GM12878 (cell line): ENCODE measurements around the gene MCEMP1. TPM values are rescaled to one million over a fixed set of nuclear protein-coding genes. Genes with fewer than 3 reads are reported as not detected.

ENCODE experiments used
- BCL3 ChIP-seq: IDR thresholded peaks from 2 replicates; pipeline ENCODE4 v1.6.1; 2011; ENCODE audit warnings: borderline replicate concordance, low read depth, mild to moderate bottlenecking, moderate library complexity, low read length; ENCODE audit not compliant: insufficient read depth, poor library complexity, severe bottlenecking
- CEBPZ ChIP-seq: fragments of 150-350 bp; IDR thresholded peaks from 2 replicates; pipeline ENCODE4 v1.6.1; 2016; ENCODE audit warnings: low read depth, low read length
- FOXK2 ChIP-seq: fragments of 450-650 bp; IDR thresholded peaks from 2 replicates; pipeline ENCODE4 v1.6.1; 2017; ENCODE audit warnings: mild to moderate bottlenecking, moderate library complexity
- MEF2A ChIP-seq: IDR thresholded peaks from 2 replicates; pipeline ENCODE4 v1.6.1; 2011; ENCODE audit warnings: low read depth, mild to moderate bottlenecking, low read length, moderate library complexity; ENCODE audit not compliant: insufficient read depth
- MEF2B ChIP-seq: fragments of 450-650 bp; IDR thresholded peaks from 2 replicates; pipeline ENCODE4 v1.6.1; 2018; ENCODE audit warnings: mild to moderate bottlenecking, moderate library complexity; ENCODE audit not compliant: partially characterized antibody, poor library complexity, severe bottlenecking
- NR2C2 ChIP-seq: IDR thresholded peaks from 2 replicates; pipeline ENCODE4 v1.6.1; 2011; ENCODE audit warnings: borderline replicate concordance, low read depth; ENCODE audit not compliant: control insufficient read depth, insufficient read length
- RFX5 ChIP-seq: IDR thresholded peaks from 2 replicates; pipeline ENCODE4 v1.6.1; 2011; ENCODE audit warnings: low read depth, low read length, improper control_type of control experiment
- TCF3 ChIP-seq: IDR thresholded peaks from 2 replicates; pipeline ENCODE4 v1.6.1; 2012; ENCODE audit warnings: low read depth, mild to moderate bottlenecking, low read length, borderline replicate concordance; ENCODE audit not compliant: insufficient read depth
- WRNIP1 ChIP-seq: IDR thresholded peaks from 2 replicates; pipeline ENCODE4 v1.6.1; 2011; ENCODE audit warnings: low read depth, low read length, improper control_type of control experiment, borderline replicate concordance
- ZBTB33 ChIP-seq: fragments of 450-650 bp; IDR thresholded peaks from 2 replicates; pipeline ENCODE4 v1.6.1; 2017; ENCODE audit warnings: mild to moderate bottlenecking
- polyA plus RNA-seq, 11 experiments: library from polyadenylated mRNA; depleted of rRNA in 4 of 11; unstranded in 6 of 11; stranded (reverse) in 5 of 11; fragments of >200 nt; fragmentation: Nextera tagmentation in 4 of 11; fragmentation: Illumina TruSeq in 1 of 11; extraction: Ambion mirVana in 4 of 11; extraction: Trizol in 1 of 11; gene quantifications; 1 replicate in 1 of 11; 2 replicates in 10 of 11; pipeline versions ENCODE4 v1.2.1 to v1.2.3, GENCODE V29; 2011 to 2016; ENCODE audit warnings: inconsistent platforms in 2 of 11, missing spikeins in 2 of 11, low read depth in 1 of 11
- total RNA-seq, 4 experiments: library from RNA; depleted of rRNA in 3 of 4; stranded (reverse); fragments of >200 nt in 3 of 4; fragmentation: Illumina TruSeq in 1 of 4; extraction: Trizol in 1 of 4; gene quantifications; 2 replicates each; pipeline versions ENCODE4 v1.2.1 to v1.2.3, GENCODE V29; 2013 to 2021
- TF ChIP-seq, protein P1 (sequence below): IDR thresholded peaks from 2 replicates; pipeline ENCODE4 v1.6.1; 2012; ENCODE audit warnings: low read depth, low read length, improper control_type of control experiment
- TF ChIP-seq, protein P2 (sequence below), 3 experiments: IDR thresholded peaks in 2 of 3; conservative IDR thresholded peaks in 1 of 3; 2 replicates each; pipeline ENCODE4 v1.5.1; 2011; ENCODE audit warnings: low read depth in 3 of 3, low read length in 3 of 3, mild to moderate bottlenecking in 3 of 3, control low read depth in 2 of 3, moderate library complexity in 2 of 3, inconsistent platforms in 1 of 3, mixed read lengths in 1 of 3; ENCODE audit not compliant: control insufficient read depth in 2 of 3, insufficient read depth in 1 of 3; ENCODE audit errors: extremely low read depth in 1 of 3
- TF ChIP-seq, protein P3 (sequence below): fragments of 450-650 bp; IDR thresholded peaks from 2 replicates; pipeline ENCODE4 v1.6.1; 2016; ENCODE audit warnings: mild to moderate bottlenecking

The MCEMP1 gene
- total and polyA plus RNA-seq, 10 of the 15 experiments (the other 5 are each of a cell fraction or from before 2014, with no cell fraction given) = 0.08 to 0.55 (median 0.26) TPM; not detected in 1

DNA sequence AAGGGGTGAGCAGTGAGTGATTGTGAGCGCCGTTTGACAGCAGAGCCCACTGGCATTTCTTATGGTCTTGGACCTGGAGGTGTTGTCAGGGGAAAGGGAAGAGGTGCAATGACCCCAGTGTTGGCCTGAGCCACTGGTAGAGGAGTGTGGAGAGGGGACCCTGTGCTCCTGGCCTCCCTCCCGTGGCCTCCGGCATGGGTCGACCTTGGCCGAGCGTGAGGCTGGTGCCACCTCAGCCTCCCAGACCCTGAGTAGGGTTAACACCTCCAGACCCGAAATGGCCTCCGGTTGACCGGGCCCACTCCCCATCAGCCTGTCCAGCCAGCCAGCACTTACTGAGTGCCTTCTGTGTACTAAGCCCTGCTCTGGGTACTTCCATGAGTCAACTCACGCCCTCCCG, 10.3 kb downstream of the MCEMP1 start (continued):
- TF ChIP-seq, protein P1, sequence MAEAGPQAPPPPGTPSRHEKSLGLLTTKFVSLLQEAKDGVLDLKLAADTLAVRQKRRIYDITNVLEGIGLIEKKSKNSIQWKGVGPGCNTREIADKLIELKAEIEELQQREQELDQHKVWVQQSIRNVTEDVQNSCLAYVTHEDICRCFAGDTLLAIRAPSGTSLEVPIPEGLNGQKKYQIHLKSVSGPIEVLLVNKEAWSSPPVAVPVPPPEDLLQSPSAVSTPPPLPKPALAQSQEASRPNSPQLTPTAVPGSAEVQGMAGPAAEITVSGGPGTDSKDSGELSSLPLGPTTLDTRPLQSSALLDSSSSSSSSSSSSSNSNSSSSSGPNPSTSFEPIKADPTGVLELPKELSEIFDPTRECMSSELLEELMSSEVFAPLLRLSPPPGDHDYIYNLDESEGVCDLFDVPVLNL = no peak
- no peak for TF ChIP-seq WRNIP1
- no peak for TF ChIP-seq MEF2A
- TF ChIP-seq TCF3 = no peak
- TF ChIP-seq, protein P2, sequence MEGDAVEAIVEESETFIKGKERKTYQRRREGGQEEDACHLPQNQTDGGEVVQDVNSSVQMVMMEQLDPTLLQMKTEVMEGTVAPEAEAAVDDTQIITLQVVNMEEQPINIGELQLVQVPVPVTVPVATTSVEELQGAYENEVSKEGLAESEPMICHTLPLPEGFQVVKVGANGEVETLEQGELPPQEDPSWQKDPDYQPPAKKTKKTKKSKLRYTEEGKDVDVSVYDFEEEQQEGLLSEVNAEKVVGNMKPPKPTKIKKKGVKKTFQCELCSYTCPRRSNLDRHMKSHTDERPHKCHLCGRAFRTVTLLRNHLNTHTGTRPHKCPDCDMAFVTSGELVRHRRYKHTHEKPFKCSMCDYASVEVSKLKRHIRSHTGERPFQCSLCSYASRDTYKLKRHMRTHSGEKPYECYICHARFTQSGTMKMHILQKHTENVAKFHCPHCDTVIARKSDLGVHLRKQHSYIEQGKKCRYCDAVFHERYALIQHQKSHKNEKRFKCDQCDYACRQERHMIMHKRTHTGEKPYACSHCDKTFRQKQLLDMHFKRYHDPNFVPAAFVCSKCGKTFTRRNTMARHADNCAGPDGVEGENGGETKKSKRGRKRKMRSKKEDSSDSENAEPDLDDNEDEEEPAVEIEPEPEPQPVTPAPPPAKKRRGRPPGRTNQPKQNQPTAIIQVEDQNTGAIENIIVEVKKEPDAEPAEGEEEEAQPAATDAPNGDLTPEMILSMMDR (IDR thresholded peaks at IDR 0.05 in 2 of 3, conservative IDR thresholded peaks at IDR 0.05 in 1 of 3; ENCODE audit: control insufficient read depth in 2 of 3, extremely low read depth in 1 of 3, insufficient read depth in 1 of 3, low read depth in 3 of 3, low read length in 3 of 3) = no peak
- TF ChIP-seq, protein P3, sequence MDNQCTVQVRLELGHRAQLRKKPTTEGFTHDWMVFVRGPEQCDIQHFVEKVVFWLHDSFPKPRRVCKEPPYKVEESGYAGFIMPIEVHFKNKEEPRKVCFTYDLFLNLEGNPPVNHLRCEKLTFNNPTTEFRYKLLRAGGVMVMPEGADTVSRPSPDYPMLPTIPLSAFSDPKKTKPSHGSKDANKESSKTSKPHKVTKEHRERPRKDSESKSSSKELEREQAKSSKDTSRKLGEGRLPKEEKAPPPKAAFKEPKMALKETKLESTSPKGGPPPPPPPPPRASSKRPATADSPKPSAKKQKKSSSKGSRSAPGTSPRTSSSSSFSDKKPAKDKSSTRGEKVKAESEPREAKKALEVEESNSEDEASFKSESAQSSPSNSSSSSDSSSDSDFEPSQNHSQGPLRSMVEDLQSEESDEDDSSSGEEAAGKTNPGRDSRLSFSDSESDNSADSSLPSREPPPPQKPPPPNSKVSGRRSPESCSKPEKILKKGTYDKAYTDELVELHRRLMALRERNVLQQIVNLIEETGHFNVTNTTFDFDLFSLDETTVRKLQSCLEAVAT = no peak
- no peak for TF ChIP-seq ZBTB33
- no peak for TF ChIP-seq NR2C2
- no peak for TF ChIP-seq MEF2B
- TF ChIP-seq BCL3 = peak; percentile 32
- TF ChIP-seq CEBPZ = no peak
- no peak for TF ChIP-seq FOXK2
- TF ChIP-seq RFX5 = no peak
